Measurements from ENCODE around the gene TGFBR1.
"Not testable (repeated sequence)": the region's sequence is repeated elsewhere in the genome, so short reads cannot be mapped to it uniquely, and the experiment has no call there.

Gene TGFBR1

GRCh38 chr9:99185934-99186333 lies 81.0 kb downstream of the TGFBR1 start:
- H3K9me3 ChIP-seq (replicated peaks; ENCODE audit: low read length): no peaks in the 10 kb centered on the region
- H3K9ac ChIP-seq (ENCODE audit: low read depth, low read length): no peak overlapping the region
- no peak overlapping the region for H3K4me2 ChIP-seq (ENCODE audit: low read length)
- peaks cover 14% of the 10 kb centered on the region for H3K4me1 ChIP-seq (ENCODE audit: control insufficient read depth, insufficient read depth, low read length)
- no peak overlapping the region for H3K4me3 ChIP-seq (ENCODE audit: low read length)
- peaks cover 19% of the 10 kb centered on the region for H3K27me3 ChIP-seq (ENCODE audit: control insufficient read depth, insufficient read depth, low read length)
- no peaks in the 10 kb centered on the region for H3K36me3 ChIP-seq (ENCODE audit: insufficient read depth, low read length)

GRCh38 chr9:99187311-99187710 lies 82.4 kb downstream of the TGFBR1 start:
- H3K36me3 ChIP-seq (ENCODE audit: insufficient read depth, low read length): no peaks in the 10 kb centered on the region
- no peak overlapping the region for H3K4me2 ChIP-seq (ENCODE audit: low read length)
- H3K4me3 ChIP-seq (ENCODE audit: low read length): no peak overlapping the region
- no peak overlapping the region for H3K9ac ChIP-seq (ENCODE audit: low read depth, low read length)
- peaks cover 25% of the 10 kb centered on the region for H3K27me3 ChIP-seq (ENCODE audit: control insufficient read depth, insufficient read depth, low read length)
- peaks cover 14% of the 10 kb centered on the region for H3K4me1 ChIP-seq (ENCODE audit: control insufficient read depth, insufficient read depth, low read length)
- H3K9me3 ChIP-seq (replicated peaks; ENCODE audit: low read length): no peaks in the 10 kb centered on the region

- H3K27me3 ChIP-seq (ENCODE audit: control insufficient read depth, insufficient read depth, low read length): peaks cover 25% of the 10 kb centered on the region
- no peak overlapping the region for H3K9ac ChIP-seq (ENCODE audit: low read depth, low read length)
- no peaks in the 10 kb centered on the region for H3K9me3 ChIP-seq (replicated peaks; ENCODE audit: low read length)
- H3K4me3 ChIP-seq (ENCODE audit: low read length): no peak overlapping the region
- H3K36me3 ChIP-seq (ENCODE audit: insufficient read depth, low read length): no peaks in the 10 kb centered on the region
- H3K4me1 ChIP-seq (ENCODE audit: control insufficient read depth, insufficient read depth, low read length): peaks cover 10% of the 10 kb centered on the region
- no peak overlapping the region for H3K4me2 ChIP-seq (ENCODE audit: low read length)
These were observed 84.3 kb downstream of the TGFBR1 start for GRCh38 chr9:99189186-99189585.

GRCh38 chr9:99189887-99190596 lies 85.1 kb downstream of the TGFBR1 start:
- Histone ChIP-seq H3K4me1 (ENCODE audit: control insufficient read depth, insufficient read depth, low read length) (peaks cover 5% of the 10 kb centered on the region), H3K9ac (ENCODE audit: low read depth, low read length) (no peak overlapping the region), H3K36me3 (ENCODE audit: insufficient read depth, low read length) (no peaks in the 10 kb centered on the region), H3K4me3 (ENCODE audit: low read length) (no peak overlapping the region), H3K9me3 (replicated peaks; ENCODE audit: low read length) (no peaks in the 10 kb centered on the region), H3K27me3 (ENCODE audit: control insufficient read depth, insufficient read depth, low read length) (peaks cover 25% of the 10 kb centered on the region), H3K4me2 (ENCODE audit: low read length) (no peak overlapping the region)

- H3K36me3 ChIP-seq (ENCODE audit: insufficient read depth, low read length): no peaks in the 10 kb centered on the region
- H3K9me3 ChIP-seq (replicated peaks; ENCODE audit: low read length): no peaks in the 10 kb centered on the region
- H3K4me2 ChIP-seq (ENCODE audit: low read length): no peak overlapping the region
- no peak overlapping the region for H3K9ac ChIP-seq (ENCODE audit: low read depth, low read length)
- H3K27me3 ChIP-seq (ENCODE audit: control insufficient read depth, insufficient read depth, low read length): peaks cover 25% of the 10 kb centered on the region
- peaks cover 4% of the 10 kb centered on the region for H3K4me1 ChIP-seq (ENCODE audit: control insufficient read depth, insufficient read depth, low read length)
- no peak overlapping the region for H3K4me3 ChIP-seq (ENCODE audit: low read length)
These were observed 85.8 kb downstream of the TGFBR1 start for GRCh38 chr9:99190597-99191283.

GRCh38 chr9:99192786-99193465 lies 88.0 kb downstream of the TGFBR1 start:
- Histone ChIP-seq H3K9ac (ENCODE audit: low read depth, low read length) (no peak overlapping the region), H3K4me3 (ENCODE audit: low read length) (no peak overlapping the region), H3K36me3 (ENCODE audit: insufficient read depth, low read length) (no peaks in the 10 kb centered on the region), H3K4me1 (ENCODE audit: control insufficient read depth, insufficient read depth, low read length) (peaks cover 4% of the 10 kb centered on the region), H3K9me3 (replicated peaks; ENCODE audit: low read length) (no peaks in the 10 kb centered on the region), H3K4me2 (ENCODE audit: low read length) (no peak overlapping the region), H3K27me3 (ENCODE audit: control insufficient read depth, insufficient read depth, low read length) (peaks cover 25% of the 10 kb centered on the region)

- H3K36me3 ChIP-seq (ENCODE audit: insufficient read depth, low read length): no peaks in the 10 kb centered on the region
- no peak overlapping the region for H3K4me2 ChIP-seq (ENCODE audit: low read length)
- peaks cover 27% of the 10 kb centered on the region for H3K27me3 ChIP-seq (ENCODE audit: control insufficient read depth, insufficient read depth, low read length)
- H3K9me3 ChIP-seq (replicated peaks; ENCODE audit: low read length): no peaks in the 10 kb centered on the region
- no peak overlapping the region for H3K4me3 ChIP-seq (ENCODE audit: low read length)
- no peak overlapping the region for H3K9ac ChIP-seq (ENCODE audit: low read depth, low read length)
- H3K4me1 ChIP-seq (ENCODE audit: control insufficient read depth, insufficient read depth, low read length): peaks cover 4% of the 10 kb centered on the region
These were observed 88.5 kb downstream of the TGFBR1 start for GRCh38 chr9:99193466-99193821.

GRCh38 chr9:99196484-99196883 lies 91.6 kb downstream of the TGFBR1 start:
- H3K4me3 ChIP-seq (ENCODE audit: low read length); H3K36me3 ChIP-seq (ENCODE audit: insufficient read depth, low read length); H3K4me1 ChIP-seq (ENCODE audit: control insufficient read depth, insufficient read depth, low read length); H3K9ac ChIP-seq (ENCODE audit: low read depth, low read length); H3K9me3 ChIP-seq (replicated peaks; ENCODE audit: low read length); H3K4me2 ChIP-seq (ENCODE audit: low read length): not testable (repeated sequence)
- H3K27me3 ChIP-seq (ENCODE audit: control insufficient read depth, insufficient read depth, low read length): peaks cover 14% of the 10 kb centered on the region

GRCh38 chr9:99197124-99197630 lies 92.3 kb downstream of the TGFBR1 start:
- H3K9me3 ChIP-seq (replicated peaks; ENCODE audit: low read length): no peaks in the 10 kb centered on the region
- no peak overlapping the region for H3K4me3 ChIP-seq (ENCODE audit: low read length)
- H3K27me3 ChIP-seq (ENCODE audit: control insufficient read depth, insufficient read depth, low read length): peaks cover 13% of the 10 kb centered on the region
- no peak overlapping the region for H3K4me2 ChIP-seq (ENCODE audit: low read length)
- H3K9ac ChIP-seq (ENCODE audit: low read depth, low read length): no peak overlapping the region
- no peaks in the 10 kb centered on the region for H3K36me3 ChIP-seq (ENCODE audit: insufficient read depth, low read length)
- H3K4me1 ChIP-seq (ENCODE audit: control insufficient read depth, insufficient read depth, low read length): no peaks in the 10 kb centered on the region

- Histone ChIP-seq H3K4me1 (ENCODE audit: control insufficient read depth, insufficient read depth, low read length) (no peaks in the 10 kb centered on the region), H3K9ac (ENCODE audit: low read depth, low read length) (no peak overlapping the region), H3K27me3 (ENCODE audit: control insufficient read depth, insufficient read depth, low read length) (peaks cover 13% of the 10 kb centered on the region), H3K4me3 (ENCODE audit: low read length) (no peak overlapping the region), H3K9me3 (replicated peaks; ENCODE audit: low read length) (no peaks in the 10 kb centered on the region), H3K36me3 (ENCODE audit: insufficient read depth, low read length) (no peaks in the 10 kb centered on the region), H3K4me2 (ENCODE audit: low read length) (no peak overlapping the region)
These were observed 93.1 kb downstream of the TGFBR1 start for GRCh38 chr9:99197987-99198386.

GRCh38 chr9:99199938-99200539 lies 95.1 kb downstream of the TGFBR1 start:
- peaks cover 13% of the 10 kb centered on the region for H3K27me3 ChIP-seq (ENCODE audit: control insufficient read depth, insufficient read depth, low read length)
- no peak overlapping the region for H3K4me3 ChIP-seq (ENCODE audit: low read length)
- no peak overlapping the region for H3K4me2 ChIP-seq (ENCODE audit: low read length)
- H3K36me3 ChIP-seq (ENCODE audit: insufficient read depth, low read length): no peaks in the 10 kb centered on the region
- H3K9me3 ChIP-seq (replicated peaks; ENCODE audit: low read length): no peaks in the 10 kb centered on the region
- H3K4me1 ChIP-seq (ENCODE audit: control insufficient read depth, insufficient read depth, low read length): no peaks in the 10 kb centered on the region
- H3K9ac ChIP-seq (ENCODE audit: low read depth, low read length): no peak overlapping the region
